Measurements from ENCODE around the gene NPLOC4. TPM values are rescaled to one million over a fixed set of nuclear protein-coding genes. Genes with fewer than 3 reads are reported as not detected.

NPLOC4 gene
- total and polyA plus RNA-seq, 2 of the 13 experiments (the other 11 are each of a cell fraction or from before 2014, with no cell fraction given) = 57.0 to 97.0 TPM

GRCh38 chr17:81564778-81565177 lies 72.1 kb downstream of the NPLOC4 start (continued):
- no peak for TF ChIP-seq ZNF407 (CRISPR knock-in tag; IDR thresholded peaks at IDR 0.05; ENCODE audit: not compliant biosample characterization)

DNA sequence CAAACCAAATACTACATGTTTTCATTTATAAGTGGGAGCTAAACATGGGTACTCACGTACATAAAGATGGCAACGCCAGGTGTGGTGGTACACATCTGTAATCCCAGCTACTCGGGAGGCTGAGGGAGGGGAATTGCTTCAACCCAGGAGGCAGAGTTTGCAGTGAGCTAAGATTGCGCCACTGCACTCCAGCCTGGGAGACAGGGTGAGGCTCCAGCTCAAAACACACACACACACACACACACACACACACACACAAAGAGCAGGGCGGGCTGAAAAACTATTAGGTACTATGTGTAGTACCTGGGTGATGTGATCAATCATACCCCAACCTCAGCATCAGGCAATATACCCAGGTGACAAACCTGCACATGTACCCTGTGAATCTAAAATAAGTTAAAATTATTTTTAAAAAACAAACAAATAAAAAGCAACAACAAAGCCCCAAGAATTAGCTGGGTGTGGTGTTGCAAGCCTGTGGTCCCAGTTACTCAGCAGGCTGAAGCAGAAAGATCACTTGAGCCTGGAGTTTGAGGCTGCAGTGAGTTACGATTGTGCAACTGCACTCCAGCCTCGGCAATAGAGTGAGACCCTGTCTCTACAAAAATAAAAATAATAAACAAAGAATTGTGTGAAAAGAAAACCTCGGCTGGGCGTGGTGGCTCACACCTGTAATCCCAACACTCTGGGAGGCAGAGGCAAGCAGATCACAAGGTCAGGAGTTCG lies 72.9 kb downstream of the NPLOC4 start:
- Histone ChIP-seq H3K9me3 (ENCODE audit: low read length) (no peaks in the 10 kb centered on the region), H4K20me1 (ENCODE audit: insufficient read depth, low read length) (no peaks in the 10 kb centered on the region), H3K4me3 (replicated peaks in 1 of 3; ENCODE audit: insufficient read depth in 1 of 3, low read depth in 2 of 3, low read length in 3 of 3) (no peak overlapping the region), H3K27ac (ENCODE audit: extremely low read length, insufficient read depth, low read length) (no peak overlapping the region), H3K4me2 (ENCODE audit: low read depth, low read length) (no peak overlapping the region), H3K27me3 (ENCODE audit: control insufficient read depth in 1 of 2, insufficient read depth in 2 of 2, low read length in 2 of 2) (no peaks in the 10 kb centered on the region), H3K4me1 (ENCODE audit: insufficient read depth, low read length) (no peaks in the 10 kb centered on the region), H3K79me2 (ENCODE audit: insufficient read depth, low read length) (no peaks in the 10 kb centered on the region), H2AFZ (ENCODE audit: low read length) (no peak overlapping the region), H3K36me3 (replicated peaks in 1 of 2; ENCODE audit: control insufficient read depth in 1 of 2, insufficient read depth in 2 of 2, low read length in 2 of 2) (peaks cover 39 to 78% of the 10 kb centered on the region in 2 experiments), H3K9ac (ENCODE audit: insufficient read depth, low read depth, low read length) (no peak overlapping the region)
- DNase-seq (ENCODE audit: low spot score) (no peak), FAIRE-seq (no peak), ATAC-seq (no peak)
- TF ChIP-seq ZNF234 (CRISPR knock-in tag; conservative IDR thresholded peaks at IDR 0.05) (no peak), CEBPG (CRISPR knock-in tag; IDR thresholded peaks at IDR 0.05) (peak; percentile 22; the same call in 1 of the 2 replicates), CEBPB (IDR thresholded peaks at IDR 0.05; ENCODE audit: borderline replicate concordance, low read depth, low read length) (peak; percentile 54; the same call in 1 of the 2 replicates)
- TF ChIP-seq, protein P1, sequence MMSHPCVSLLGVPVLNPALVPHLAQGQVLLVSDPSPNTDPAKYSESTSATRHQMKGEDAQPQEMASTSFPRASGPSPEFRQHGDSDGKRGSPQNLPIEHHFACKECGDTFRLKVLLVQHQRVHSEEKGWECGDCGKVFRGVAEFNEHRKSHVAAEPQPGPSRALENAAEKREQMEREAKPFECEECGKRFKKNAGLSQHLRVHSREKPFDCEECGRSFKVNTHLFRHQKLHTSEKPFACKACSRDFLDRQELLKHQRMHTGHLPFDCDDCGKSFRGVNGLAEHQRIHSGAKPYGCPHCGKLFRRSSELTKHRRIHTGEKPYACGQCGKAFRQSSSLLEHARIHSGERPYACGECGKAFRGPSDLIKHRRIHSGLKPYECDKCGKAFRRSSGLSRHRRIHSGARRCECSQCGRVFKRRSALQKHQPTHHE (CRISPR knock-in tag; IDR thresholded peaks at IDR 0.05; ENCODE audit: borderline replicate concordance) = no peak
- WGBS (ENCODE audit: low lambda C conversion rate) = 91% methylated on average over 10 of the region's 10 CpGs
- in situ Hi-C loops (cut with HindIII; ENCODE audit: extremely low pct_ligation_motif_present, low pct_unique_long_range_greater_than_20kb) (no loop called here), intact Hi-C loops (cut with micrococcal nuclease; ENCODE audit: unreplicated experiment) (no loop called here)
- BruUV-seq (replicated peaks) = no TSS peak
- POLR2A ChIA-PET = interaction anchor here (1.6 kb wide), 1 partner anchor 12 kb away, joined by 4 read pairs; the partner anchor contains the start of gene FAAP100
- CTCF ChIA-PET (ENCODE audit: low intra/inter-chr PET ratio, low total read pairs) = no interaction called here

Measured in HepG2 (cell line).